ENCODE data around the gene TNIP3.
"Not testable (repeated sequence)": the region's sequence is repeated elsewhere in the genome, so short reads cannot be mapped to it uniquely, and the experiment has no call there.

The TNIP3 gene, protein sequence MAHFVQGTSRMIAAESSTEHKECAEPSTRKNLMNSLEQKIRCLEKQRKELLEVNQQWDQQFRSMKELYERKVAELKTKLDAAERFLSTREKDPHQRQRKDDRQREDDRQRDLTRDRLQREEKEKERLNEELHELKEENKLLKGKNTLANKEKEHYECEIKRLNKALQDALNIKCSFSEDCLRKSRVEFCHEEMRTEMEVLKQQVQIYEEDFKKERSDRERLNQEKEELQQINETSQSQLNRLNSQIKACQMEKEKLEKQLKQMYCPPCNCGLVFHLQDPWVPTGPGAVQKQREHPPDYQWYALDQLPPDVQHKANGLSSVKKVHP

DNA sequence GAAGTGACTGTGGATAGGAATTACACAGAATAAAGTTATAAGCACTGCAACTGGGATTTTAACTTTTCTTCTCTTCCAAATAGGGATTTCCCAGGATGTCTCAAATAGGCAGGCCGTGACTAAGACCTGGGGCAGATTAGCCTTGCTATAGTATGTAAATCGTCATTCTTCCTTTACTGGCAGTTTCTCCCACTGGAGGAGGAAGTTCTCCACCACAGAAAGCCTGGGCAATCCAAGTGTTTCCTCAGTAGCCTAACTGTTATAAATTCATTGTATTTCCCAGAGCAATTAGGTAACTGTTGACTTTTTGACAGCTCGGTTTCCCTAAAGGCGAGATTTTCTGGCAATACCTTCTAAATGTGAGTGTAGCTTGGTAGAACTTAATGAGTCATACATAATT lies at the start of gene TNIP3:
TNIP3 (minus strand) TSS at position 31 of the 400 bp plus-strand sequence. CDS start 196 bp downstream, outside the sequence.
- DNase-seq (ENCODE audit: low spot score), result no peak

DNA sequence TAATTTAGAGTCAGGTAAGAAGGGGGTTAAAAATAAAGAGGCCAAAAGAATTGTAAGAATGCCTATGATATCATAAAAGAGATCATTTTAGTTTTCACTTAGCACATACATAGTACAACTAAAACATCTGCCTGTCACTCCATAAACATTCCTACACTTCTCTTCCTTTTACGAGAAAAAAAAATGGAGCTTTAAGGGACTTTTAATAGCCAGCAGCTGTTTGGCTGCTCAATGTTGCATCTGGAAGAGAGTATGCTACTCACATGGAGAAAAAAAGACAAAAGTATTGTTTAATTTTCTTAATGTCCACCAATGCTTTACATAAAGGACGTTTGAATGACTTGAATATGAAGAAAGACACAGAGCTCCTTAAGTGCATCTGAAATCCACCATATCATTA lies 48.7 kb upstream of the TNIP3 start:
- no peak for DNase-seq (ENCODE audit: low spot score)

DNA sequence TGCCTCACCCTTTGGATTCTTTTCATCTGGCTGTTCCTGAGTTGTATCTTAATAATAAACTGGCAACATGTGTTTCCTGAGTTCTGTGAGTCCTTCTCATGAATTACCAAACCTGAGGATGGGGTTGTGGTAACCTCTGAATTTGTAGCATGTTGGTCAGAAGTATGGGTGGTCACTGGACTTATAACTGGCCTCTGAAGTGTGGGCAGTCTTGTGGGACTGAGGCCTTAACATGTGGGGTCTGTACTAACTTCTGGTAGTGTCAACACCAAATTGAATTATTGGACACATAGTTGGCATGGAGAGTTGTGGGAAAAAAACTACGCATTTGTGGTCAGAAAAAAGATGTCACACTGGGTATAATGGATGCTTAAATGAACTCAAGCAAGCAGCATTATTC lies 45.0 kb upstream of the TNIP3 start:
- no peak for DNase-seq (ENCODE audit: low spot score)

DNA sequence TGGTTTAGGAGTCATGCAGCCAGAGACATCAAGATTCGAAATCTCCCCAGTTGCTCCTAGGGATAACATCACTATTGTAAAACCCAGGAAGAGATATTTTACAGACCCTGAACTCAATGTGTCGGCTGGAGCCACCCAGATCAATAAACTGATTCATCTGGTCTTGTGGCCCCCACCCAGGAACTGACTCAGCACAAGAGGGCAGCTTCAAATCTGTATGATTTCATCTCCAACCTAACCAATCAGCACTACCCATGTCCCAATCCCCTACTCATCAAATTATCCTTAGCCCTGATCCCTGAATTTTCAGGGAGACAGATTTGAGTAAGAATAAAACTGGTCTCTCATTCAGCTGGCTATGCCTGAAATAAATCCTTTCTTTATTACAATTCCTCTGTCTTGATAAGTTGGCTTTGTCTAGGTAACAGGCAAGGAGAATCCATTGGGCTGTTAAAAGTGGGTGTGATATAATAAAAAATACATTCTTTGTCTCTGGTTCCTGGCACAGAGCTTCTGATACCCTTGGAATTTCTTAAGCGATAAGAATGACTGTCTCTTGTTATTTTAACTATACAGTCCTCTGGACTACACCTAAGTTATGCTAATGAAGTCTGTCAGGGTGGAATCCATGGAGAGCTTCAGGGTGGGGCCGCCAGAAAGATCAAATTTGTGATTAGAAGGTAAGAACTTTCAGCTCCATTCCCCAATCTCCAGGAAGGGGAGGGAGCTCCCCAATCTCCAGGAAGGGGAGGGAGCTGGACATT lies 44.3 kb upstream of the TNIP3 start:
- DNase-seq (ENCODE audit: low spot score), result no peak

DNA sequence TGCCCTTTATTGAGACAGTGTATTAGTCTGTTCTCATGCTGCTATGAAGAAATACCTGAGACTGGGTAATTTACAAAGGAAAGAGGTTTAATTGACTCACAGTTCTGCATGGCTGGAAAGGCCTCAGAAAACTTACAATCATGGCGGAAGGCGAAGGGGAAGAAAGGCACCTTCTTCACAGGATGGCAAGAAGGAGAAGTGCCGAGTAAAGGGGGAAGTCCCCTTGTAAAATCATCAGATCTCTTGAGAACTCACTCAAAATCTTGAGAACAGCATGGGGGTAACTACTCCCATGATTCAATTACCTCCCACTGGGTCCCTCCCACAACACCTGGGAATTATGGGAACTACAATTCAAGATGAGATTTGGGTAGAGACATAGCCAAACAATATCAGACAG lies 41.7 kb upstream of the TNIP3 start:
- not testable (repeated sequence) for DNase-seq (ENCODE audit: low spot score)

DNA sequence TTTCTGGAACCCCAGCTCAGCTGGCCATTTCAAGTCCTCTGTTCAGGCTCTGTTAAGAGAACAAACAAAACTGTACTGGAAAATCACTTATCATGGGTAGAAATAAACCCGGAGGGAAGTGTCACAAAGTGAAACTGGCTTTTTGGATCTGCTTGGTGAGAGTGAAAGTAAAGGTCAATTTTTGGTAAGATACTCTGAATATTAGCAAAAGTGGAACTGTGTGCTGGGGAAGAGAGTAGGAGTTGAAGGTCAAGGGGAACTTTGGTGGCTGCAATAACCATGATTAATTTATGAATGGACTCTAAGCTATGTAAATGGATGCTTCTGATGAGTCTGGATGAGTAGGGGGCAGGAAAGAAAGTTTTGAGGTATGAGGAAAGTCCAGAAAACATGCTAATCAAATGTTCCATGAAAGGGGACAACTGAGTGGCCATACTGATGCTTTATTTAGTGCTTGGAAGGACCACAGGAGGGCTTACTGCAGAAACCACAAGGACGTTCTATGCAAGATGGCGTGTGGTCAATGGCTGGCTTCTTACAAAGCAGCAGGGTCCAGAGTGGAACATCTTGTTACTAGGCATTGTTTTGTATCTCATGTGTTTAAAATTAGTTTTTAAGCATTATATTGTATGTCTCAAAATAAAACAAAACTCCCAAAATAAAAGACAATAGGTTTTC lies 36.8 kb upstream of the TNIP3 start:
- no peak for DNase-seq (ENCODE audit: low spot score)

DNA sequence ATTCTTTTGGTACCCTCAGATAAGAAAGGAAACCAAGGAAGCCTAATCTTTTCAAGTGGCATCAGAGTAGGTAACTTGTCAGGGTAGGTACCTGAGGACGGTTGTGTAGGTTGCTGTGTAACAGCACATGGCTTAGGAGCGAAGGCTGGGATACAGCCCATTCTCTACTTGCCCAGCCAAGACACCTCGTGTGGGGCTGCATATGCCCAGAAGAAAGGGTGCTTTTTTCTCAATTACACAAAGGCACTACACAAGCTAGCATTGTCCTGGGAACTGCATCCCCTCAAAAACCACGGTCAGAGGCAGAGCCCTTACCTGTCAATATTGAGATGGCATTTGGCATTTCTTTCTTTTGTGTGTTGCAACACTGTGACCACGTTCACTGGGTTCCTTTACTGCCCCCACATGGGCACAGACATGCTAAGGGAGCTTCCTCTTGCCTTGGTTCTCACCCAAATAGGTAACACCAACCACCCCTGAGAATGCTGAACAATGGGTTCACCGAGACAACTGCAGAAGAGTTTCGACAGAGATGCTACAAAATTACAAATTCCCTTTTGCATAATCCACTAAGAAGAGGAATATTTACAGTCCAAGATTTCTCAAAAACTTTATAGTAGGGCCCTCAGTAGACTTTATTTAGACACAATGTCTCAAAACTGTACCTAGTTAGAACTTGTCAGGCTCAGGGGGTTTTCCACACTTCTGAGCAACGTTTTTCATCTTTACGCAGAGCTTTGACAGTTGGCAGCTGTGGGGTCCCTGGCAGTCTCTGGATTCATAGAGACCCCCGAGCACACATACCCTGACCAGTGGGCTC lies 35.8 kb upstream of the TNIP3 start:
- DNase-seq (ENCODE audit: low spot score), result peak; percentile 34

DNA sequence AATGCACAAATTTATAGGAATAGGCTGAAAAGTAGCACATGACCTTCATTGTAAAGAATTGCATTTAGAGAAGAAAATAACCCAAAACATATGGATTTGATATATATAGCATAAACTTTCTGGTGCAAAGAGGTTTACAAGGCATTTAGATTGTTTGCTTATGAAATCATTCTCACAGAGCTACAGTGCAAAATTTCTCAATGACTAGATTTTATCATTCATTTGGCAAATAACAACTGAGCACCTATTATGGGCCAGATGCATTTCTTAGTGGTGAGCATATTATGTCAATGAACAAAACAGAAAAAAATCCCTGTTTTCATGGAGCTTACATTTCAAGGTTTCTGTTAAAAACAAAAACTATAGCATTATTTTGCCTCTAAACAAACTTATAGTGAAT lies 34.1 kb upstream of the TNIP3 start:
- DNase-seq (ENCODE audit: low spot score), result no peak

DNA sequence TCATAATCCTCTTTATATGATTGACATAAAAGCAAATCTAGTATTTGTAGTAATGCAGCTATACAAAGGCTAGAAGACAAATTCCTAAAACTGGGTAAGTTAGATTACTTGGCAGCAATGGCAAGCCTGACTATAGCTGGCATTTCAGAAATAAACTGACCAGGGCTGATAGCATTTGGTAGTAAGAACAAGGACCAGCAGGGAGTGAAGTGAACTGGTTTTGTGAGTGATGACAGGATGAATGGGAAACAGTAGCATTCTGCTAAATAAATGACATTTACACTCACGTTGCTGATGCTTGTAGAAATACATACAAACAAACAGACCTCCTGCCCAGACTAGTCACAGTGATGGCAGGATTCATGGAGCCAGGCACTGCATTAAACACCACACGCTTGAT lies 31.5 kb upstream of the TNIP3 start:
- no peak for DNase-seq (ENCODE audit: low spot score)

DNA sequence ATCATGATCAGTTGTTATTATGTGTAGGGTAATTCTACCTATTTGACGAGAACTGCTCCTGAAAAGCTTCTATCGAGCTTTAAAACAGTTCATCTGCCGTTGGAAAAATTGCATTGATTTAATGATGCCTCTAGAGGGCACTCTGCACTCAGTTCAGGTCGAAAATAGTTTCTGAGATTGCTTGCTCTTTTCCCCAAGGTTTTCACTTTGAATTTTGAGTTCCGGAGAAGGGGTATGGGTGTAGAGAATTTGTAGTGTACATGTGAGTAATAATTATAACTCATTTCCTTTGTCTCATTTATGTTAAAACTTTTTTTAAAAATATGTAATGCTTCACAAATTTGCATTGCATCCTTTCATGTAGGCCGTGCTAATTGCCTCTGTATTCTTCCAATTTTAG lies 28.4 kb upstream of the TNIP3 start:
- DNase-seq (ENCODE audit: low spot score), result peak; percentile 48

DNA sequence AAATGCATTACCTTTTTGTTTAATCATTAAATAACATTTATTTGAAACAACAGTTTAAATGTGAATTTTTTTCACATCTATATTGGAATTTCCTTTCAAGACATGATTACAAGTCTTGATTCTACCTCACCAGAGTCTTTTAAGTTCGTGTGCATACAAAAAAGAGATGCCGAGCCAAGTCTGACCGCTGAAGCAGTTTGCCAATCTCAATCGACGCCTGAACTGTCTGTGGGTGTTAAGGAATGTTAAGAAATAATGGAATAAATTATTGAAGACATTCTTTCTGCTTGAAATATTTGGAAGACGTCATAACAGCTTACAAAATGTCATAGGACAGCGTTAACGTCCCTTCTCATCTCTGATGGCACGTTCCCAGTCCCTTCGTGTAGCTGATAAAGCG lies 27.9 kb upstream of the TNIP3 start:
- no peak for DNase-seq (ENCODE audit: low spot score)

DNA sequence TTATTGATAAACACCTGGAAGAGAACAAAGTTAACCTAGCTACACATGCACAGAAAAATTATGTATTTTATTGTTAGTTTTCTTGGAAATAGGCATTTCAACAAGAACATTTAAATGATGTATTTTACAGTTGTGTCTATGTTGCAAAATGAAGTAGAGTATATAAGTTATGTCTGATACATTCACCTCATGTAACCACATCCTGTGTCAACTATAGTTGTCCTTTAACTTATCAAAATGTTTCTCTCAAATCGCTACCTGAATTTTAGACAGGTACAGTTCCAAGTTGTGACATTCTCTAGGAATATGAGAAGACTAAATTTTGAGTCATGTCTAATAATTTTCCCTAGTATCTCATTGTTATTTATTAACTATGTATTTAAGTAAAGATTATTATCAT lies 27.2 kb upstream of the TNIP3 start:
- no peak for DNase-seq (ENCODE audit: low spot score)

DNA sequence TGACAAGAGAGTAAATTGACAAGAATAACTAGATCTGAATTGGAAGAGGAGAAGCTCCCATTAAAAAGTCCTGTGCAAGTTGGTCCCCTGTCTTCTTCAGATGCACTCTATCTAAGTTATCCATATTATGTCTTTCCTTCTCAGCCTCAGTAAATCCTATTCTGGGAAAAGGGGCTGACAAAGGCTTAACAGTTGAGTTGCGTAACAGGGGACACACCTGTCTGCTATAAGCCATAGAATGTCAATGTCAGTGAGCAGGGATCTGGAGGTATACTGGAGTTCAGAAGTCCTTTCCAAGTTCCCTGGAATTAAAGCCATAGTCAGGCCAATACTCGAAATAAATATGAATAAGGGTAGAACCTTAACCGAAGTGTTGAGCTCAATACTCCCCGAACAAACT lies 26.3 kb upstream of the TNIP3 start:
- no peak for DNase-seq (ENCODE audit: low spot score)

DNA sequence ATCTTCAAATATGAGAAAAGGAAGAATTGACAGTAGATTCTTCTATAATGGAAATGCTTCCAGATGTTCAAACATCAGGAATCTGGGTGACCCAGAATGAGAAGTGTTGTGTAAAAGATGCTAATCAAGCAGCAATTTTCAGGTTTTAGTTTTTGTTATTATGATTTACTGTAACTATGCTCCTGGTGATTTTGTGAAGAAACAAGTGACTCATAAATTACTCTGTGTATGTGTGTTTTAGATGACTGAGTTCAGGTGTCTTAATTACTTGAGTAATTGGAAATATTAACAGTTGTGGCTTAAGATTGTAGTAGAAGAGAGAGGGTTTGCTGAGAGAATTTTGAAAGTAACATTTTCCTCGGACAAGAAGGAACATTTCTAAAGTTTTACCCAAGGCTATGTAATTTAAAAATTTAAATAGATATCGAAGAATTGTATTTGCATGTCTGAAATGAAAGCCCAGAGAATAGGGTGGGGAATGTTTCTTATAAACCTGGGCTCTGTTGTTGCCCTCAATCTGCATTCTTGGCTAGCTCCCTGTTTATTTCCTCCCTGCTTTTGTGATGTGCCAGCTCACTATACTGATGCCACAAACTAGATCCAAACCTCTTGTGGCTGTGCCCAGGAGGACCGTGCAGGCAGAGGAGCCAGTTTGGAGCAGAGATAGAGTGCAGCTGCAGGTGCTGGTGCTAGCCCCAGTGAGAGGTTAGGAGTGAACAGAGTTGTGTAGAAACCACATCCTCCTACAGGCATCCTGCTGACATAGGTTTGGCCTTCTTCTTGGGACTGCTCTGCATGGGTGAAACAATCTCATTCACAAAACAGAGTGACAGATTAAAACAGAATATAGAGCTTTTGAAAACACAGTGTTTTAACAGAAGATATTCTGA lies 25.4 kb upstream of the TNIP3 start:
- DNase-seq (ENCODE audit: low spot score), result peak; percentile 76

DNA sequence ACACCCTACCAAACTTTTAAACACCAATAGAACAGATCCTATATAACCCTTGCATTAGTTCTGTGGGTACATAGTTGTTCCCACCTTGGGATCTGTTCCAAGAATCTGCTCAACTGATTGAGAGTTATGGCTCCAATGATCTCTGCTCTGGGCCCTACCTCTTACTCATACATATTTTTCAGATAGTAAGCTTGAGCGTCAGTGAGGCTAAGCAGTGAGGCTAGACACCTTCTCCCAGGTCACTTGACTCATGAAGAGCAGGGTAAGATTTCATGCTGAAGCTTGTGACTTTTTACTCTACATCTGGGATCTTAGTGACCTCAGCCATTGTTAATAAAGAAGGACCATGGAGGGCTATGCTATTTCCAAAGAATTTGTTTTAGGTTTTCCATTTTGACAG lies 23.1 kb upstream of the TNIP3 start:
- DNase-seq (ENCODE audit: low spot score), result no peak

DNA sequence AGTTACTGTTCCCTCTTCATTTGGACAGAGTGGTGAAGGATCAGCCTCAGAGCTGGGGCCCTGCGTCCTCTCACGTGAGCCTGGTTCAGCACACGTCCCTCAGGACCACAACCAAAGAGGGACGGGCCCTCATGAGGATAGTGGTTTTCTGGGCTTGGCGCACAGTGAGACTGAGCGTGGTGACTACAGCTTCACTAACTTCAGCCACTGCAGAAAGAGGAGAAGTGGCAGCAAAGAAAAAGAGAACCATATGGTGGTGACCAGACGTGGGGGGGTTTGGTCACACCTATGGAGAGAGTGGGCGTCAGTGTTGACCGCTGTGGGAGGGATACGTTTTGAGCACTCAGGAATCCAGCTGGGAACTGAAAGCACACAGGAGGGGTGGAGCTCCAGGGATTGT lies 21.8 kb upstream of the TNIP3 start:
- no peak for DNase-seq (ENCODE audit: low spot score)

DNA sequence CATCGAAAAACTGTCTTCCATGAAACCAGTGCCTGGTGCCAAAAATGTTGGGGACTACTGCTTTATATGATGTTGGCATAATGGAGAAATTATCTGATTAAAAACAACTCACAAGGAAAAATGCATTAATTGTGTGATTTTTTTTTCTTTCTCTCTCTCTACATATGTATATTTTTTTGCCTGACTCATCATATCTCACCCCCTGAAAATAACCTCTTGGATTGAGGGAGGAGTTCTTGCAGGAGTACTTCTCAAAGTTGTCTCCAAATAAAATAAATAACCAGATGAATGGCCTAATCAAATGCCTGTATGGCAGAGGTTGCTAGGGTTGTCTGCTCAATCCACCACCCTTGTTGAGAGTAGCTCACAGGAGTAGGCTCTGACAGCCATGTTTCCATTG lies 19.9 kb upstream of the TNIP3 start:
- no peak for DNase-seq (ENCODE audit: low spot score)

DNA sequence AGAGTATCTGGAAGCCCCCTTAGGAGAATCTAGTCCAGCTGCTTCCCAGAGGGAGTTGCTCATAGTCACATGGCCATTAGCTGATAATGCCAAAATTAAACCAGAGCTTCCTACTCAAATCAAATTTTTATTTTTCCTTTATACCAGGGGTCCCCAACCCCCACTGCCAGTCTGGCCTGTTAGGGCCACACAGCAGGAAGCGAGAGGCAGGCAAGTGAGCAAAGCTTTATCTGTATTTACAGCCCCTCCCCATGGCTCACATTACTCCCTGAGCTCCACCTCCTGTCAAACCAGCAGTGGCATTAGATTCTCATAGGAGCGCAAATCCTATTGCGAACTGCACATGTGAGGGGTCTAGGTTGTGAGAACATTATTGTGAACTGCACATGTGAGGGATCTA lies 19.2 kb upstream of the TNIP3 start:
- no peak for DNase-seq (ENCODE audit: low spot score)

DNA sequence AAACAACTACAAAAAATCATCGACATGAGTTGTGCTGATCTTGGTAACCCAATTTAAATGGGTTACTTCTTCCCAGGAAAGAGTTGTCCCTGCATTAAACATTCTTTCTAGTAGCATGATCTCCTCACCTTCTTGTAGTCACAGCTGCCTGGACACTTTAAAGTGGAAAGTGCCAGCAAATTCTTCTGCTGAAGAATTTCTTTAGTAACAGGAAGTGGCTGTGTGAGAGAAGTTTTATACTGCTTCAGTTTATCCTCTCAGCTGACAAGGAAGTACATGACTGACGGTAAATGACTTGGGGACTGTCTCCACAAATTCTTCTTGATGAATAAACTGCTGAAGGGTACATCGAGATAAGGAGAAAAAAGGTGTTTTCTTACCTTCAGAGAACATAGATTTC lies 18.2 kb upstream of the TNIP3 start:
- peak; percentile 72 for DNase-seq (ENCODE audit: low spot score)

DNA sequence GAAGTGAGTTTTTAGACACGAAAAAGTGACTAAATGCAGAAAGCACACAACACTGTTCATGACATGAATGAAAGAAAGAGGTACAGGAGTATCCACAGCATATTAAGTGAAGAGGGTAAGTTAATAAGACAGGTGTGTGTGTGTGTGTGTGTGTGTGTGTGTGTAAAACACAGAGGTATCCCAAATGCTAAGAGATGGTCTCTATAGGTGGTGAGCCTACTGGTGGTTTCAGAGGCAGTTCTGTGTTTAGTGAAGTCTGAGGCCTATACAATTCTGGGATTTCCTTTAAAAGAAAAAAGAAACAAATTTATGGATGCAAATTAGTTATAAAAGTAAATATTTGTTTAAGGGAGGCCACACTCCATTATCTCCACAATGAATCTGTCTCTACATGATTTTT lies 17.4 kb upstream of the TNIP3 start:
- DNase-seq (ENCODE audit: low spot score), result no peak

DNA sequence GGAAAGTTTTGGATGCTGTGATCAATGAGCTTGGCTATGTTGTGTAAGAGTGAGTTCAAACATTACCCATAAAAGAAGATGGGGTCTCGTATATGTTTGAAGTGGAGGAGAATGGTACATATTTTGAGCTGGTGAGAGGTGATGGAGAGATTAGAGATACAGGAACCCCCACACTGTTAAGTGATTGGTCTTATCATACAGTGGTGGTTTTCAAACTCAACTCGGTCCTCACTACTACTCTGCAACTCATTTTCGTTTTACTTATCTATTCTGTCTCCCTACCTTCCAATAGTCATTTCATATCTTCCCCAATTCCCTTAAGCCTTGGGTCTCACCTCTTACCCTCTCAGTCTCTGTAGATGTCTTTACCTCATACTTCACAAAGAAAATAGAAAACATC lies 16.4 kb upstream of the TNIP3 start:
- no peak for DNase-seq (ENCODE audit: low spot score)

Measured in CD4-positive, alpha-beta T cell treated with Interleukin-6 at 100 ng/mL for 8 hours (primary cell).